DND-41 (cell line): Measurements from ENCODE around the gene ITSN1.

ENCODE experiments used
- ATAC-seq: fragments of 200-7000 bp; cut with Tn5 transposase; 3 replicates; pipeline ENCODE4 v1.9.1; 2021; ENCODE audit warnings: low read depth; ENCODE audit not compliant: insufficient read depth
- DNase-seq: peaks from one replicate; pipeline ENCODE4 v3.0.0-alpha.2; 2020
- H2AFZ ChIP-seq: 2 replicates; pipeline ENCODE4 v1.6.0; 2012; ENCODE audit warnings: low read depth, low read length
- H3K27ac ChIP-seq: 2 replicates; pipeline ENCODE4 v1.5.1; 2012; ENCODE audit warnings: low read length, inconsistent platforms
- H3K27me3 ChIP-seq: fragments of 200-600 bp; sonication (generic); 2 replicates; pipeline ENCODE4 v1.6.0; 2012; ENCODE audit warnings: low read length, mild to moderate bottlenecking, inconsistent platforms; ENCODE audit not compliant: insufficient read depth, poor library complexity
- H3K36me3 ChIP-seq: 2 replicates; pipeline ENCODE4 v1.5.1; 2012; ENCODE audit warnings: low read length, inconsistent platforms; ENCODE audit not compliant: insufficient read depth
- H3K4me1 ChIP-seq: 2 replicates; pipeline ENCODE4 v1.5.1; 2012; ENCODE audit warnings: mild to moderate bottlenecking, low read length; ENCODE audit not compliant: insufficient read depth
- H3K4me2 ChIP-seq: 2 replicates; pipeline ENCODE4 v1.6.0; 2012; ENCODE audit warnings: mild to moderate bottlenecking, moderate library complexity, low read length, inconsistent platforms; ENCODE audit not compliant: insufficient read depth
- H3K4me3 ChIP-seq, 2 experiments: fragments of 200-600 bp in 1 of 2; shearing (Covaris generic) in 1 of 2; 2 replicates each; pipeline ENCODE4 v1.5.1; 2012 to 2016; ENCODE audit warnings: inconsistent platforms in 2 of 2, low read length in 2 of 2, mild to moderate bottlenecking in 2 of 2, low read depth in 1 of 2, moderate library complexity in 1 of 2
- H3K79me2 ChIP-seq: 2 replicates; pipeline ENCODE4 v1.6.0; 2012; ENCODE audit warnings: low read length, inconsistent platforms; ENCODE audit not compliant: insufficient read depth
- H3K9ac ChIP-seq: 2 replicates; pipeline ENCODE4 v1.6.0; 2012; ENCODE audit warnings: low read depth, mild to moderate bottlenecking, inconsistent platforms, low read length, moderate library complexity
- H3K9me3 ChIP-seq: 2 replicates; pipeline ENCODE4 v1.5.1; 2012; ENCODE audit warnings: low read length, moderate library complexity, mild to moderate bottlenecking, inconsistent platforms; ENCODE audit not compliant: insufficient read depth, severe bottlenecking
- H4K20me1 ChIP-seq: 2 replicates; pipeline ENCODE4 v1.6.0; 2012; ENCODE audit warnings: low read length; ENCODE audit not compliant: insufficient read depth
- EZH2 ChIP-seq: IDR thresholded peaks from 3 replicates; pipeline ENCODE4 v1.6.1; 2012; ENCODE audit warnings: borderline replicate concordance, low read depth, mild to moderate bottlenecking, moderate library complexity, low read length, inconsistent platforms; ENCODE audit not compliant: severe bottlenecking
- TF ChIP-seq, protein P1 (sequence below): IDR thresholded peaks from 2 replicates; pipeline ENCODE4 v1.5.1; 2012; ENCODE audit warnings: borderline replicate concordance, low read length, moderate library complexity, mild to moderate bottlenecking; ENCODE audit not compliant: poor library complexity, severe bottlenecking; ENCODE audit errors: extremely low read depth

The ITSN1 gene

DNA sequence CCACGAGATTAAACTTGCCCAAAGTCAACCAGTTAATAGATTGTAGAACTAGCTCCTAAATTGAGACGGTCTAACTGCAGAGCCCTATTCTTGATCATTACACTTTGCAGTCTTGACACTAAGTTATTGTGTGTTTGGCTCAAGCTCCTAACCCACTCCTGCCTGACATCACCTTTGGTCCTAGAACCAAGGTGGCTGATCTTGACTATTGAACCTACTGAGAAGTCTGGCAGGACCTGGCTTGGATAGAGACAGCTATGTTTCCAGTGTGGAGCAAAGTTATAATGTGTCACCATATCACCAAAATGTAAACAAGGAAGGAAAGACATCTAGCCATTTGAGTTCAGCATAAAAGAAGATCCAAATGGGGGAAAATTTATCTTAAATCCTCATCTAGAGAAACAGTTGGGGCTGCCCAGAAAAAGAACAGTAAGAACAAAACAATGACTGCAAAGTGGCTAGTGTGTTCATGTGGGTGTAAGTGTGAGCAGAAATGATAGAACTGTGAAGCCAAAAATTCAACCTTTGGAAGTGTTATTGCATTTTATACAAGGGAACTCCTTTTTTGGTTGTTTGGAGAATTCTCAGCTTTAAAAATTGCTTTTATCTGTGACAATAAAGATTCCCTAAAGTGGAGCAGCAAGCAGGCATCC is 166.5 kb downstream of the ITSN1 start:
- no peak overlapping the region for H3K9ac ChIP-seq
- H3K4me3 ChIP-seq, result no peak overlapping the region
- H3K27me3 ChIP-seq, result no peaks in the 10 kb centered on the region
- H2AFZ ChIP-seq, result no peak overlapping the region
- H3K27ac ChIP-seq, result no peak overlapping the region
- no peaks in the 10 kb centered on the region for H3K4me1 ChIP-seq
- DNase-seq (no peak), ATAC-seq (no peak)
- H3K79me2 ChIP-seq, result no peaks in the 10 kb centered on the region
- H4K20me1 ChIP-seq, result no peaks in the 10 kb centered on the region
- TF ChIP-seq, protein P1, sequence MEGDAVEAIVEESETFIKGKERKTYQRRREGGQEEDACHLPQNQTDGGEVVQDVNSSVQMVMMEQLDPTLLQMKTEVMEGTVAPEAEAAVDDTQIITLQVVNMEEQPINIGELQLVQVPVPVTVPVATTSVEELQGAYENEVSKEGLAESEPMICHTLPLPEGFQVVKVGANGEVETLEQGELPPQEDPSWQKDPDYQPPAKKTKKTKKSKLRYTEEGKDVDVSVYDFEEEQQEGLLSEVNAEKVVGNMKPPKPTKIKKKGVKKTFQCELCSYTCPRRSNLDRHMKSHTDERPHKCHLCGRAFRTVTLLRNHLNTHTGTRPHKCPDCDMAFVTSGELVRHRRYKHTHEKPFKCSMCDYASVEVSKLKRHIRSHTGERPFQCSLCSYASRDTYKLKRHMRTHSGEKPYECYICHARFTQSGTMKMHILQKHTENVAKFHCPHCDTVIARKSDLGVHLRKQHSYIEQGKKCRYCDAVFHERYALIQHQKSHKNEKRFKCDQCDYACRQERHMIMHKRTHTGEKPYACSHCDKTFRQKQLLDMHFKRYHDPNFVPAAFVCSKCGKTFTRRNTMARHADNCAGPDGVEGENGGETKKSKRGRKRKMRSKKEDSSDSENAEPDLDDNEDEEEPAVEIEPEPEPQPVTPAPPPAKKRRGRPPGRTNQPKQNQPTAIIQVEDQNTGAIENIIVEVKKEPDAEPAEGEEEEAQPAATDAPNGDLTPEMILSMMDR, result no peak
- TF ChIP-seq EZH2, result no peak
- peaks cover 5% of the 10 kb centered on the region; the same call in 1 of the 2 replicates for H3K36me3 ChIP-seq
- no peak overlapping the region for H3K4me2 ChIP-seq
- H3K9me3 ChIP-seq, result no peaks in the 10 kb centered on the region

DNA sequence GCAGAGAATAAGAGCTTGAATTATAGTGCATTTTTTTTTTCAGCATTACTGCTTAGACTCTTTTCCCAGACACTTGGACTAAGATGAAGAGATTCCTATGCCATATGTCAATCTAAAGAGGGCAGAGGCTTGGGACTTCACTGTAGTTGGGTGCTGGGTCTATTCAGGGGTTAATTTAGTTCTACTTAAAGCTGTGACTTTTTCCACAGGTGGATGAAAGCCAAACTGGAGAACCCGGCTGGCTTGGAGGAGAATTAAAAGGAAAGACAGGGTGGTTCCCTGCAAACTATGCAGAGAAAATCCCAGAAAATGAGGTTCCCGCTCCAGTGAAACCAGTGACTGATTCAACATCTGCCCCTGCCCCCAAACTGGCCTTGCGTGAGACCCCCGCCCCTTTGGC is 168.5 kb downstream of the ITSN1 start:
- H3K27ac ChIP-seq, result no peak overlapping the region
- no peak overlapping the region for H3K9ac ChIP-seq
- H3K27me3 ChIP-seq, result no peaks in the 10 kb centered on the region
- H3K36me3 ChIP-seq, result peaks cover 16% of the 10 kb centered on the region; the same call in 1 of the 2 replicates
- no peak for ATAC-seq
- H4K20me1 ChIP-seq, result no peaks in the 10 kb centered on the region
- no peak overlapping the region for H3K4me3 ChIP-seq
- H3K4me2 ChIP-seq, result no peak overlapping the region
- no peaks in the 10 kb centered on the region for H3K9me3 ChIP-seq
- 0 out of 2 replicates have a peak, but pooled peaks cover 7% of the 10 kb centered on the region for H3K4me1 ChIP-seq
- TF ChIP-seq EZH2, result no peak
- TF ChIP-seq, protein P1, result no peak
- H3K79me2 ChIP-seq, result no peaks in the 10 kb centered on the region
- no peak for DNase-seq
- no peak overlapping the region for H2AFZ ChIP-seq

DNA sequence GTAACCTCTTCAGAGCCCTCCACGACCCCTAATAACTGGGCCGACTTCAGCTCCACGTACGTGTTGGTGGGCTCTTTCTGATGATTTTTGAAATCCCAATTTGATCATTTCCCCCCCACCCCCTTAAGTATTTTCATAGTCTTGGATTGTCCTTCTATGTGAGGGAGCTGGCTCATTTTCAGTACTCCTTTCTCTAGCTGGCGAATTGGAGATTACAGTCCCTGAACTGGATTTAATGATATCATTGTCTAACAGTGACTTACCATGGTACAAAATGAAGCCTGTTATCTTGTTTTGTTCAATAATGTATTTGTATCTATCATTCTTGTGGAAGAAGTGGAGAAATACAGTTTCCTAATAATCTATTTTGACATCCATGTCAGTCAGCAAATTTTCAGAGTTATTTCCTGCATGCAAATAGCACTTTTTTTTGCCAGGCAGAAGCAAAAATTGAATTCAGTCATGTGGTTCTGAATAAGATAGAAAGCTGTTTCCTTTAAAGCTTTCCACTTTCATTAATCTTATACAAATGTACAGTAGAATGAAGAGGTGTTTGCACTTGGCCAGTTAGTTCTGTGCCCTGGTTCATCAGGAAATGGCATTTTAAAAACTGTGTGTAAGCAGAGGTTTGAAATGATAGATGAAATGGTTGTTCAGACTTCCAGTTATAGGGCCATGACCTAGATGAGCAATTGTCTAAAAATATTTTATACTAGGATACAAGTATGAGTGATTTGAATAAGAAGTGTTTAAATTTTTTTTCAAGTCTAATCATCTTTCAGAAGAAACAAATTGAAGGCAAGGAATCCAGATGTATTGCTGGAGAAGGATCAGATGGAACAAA is 169.1 kb downstream of the ITSN1 start:
- Histone ChIP-seq H3K79me2 (no peaks in the 10 kb centered on the region), H3K36me3 (peaks cover 16% of the 10 kb centered on the region; the same call in 1 of the 2 replicates), H3K27ac (no peak overlapping the region), H4K20me1 (no peaks in the 10 kb centered on the region), H3K4me1 (0 out of 2 replicates have a peak, but pooled peaks cover 7% of the 10 kb centered on the region), H3K4me3 (no peak overlapping the region), H2AFZ (no peak overlapping the region), H3K27me3 (no peaks in the 10 kb centered on the region), H3K9ac (no peak overlapping the region), H3K4me2 (no peak overlapping the region), H3K9me3 (no peaks in the 10 kb centered on the region)
- no peak for TF ChIP-seq EZH2
- TF ChIP-seq, protein P1, result no peak
- DNase-seq, result no peak
- no peak for ATAC-seq
